ENCODE data around the gene KIF3B.

- TF ChIP-seq CTCF (IDR thresholded peaks at IDR 0.05; ENCODE audit: insufficient read depth, low read length) = no peak
- TF ChIP-seq POLR2AphosphoS5 (IDR thresholded peaks at IDR 0.05; ENCODE audit: low read depth) = no peak
These were observed 85.5 kb downstream of the KIF3B start for GRCh38 chr20:32362901-32363364.

Measured in HL-60 (cell line).